OCI-LY1 (cell line): ENCODE results near the gene TGM4.

Experiments used
- H2AFZ ChIP-seq: fragments of 200-600 bp; sonication (generic), shearing (Covaris generic); 2 replicates; pipeline ENCODE4 v1.6.0; 2014; ENCODE audit warnings: antibody characterized with exemption, mild to moderate bottlenecking, low read length
- H3F3A ChIP-seq: fragments of 200-600 bp; sonication (generic), shearing (Covaris generic); 2 replicates; pipeline ENCODE4 v1.6.0; 2014; ENCODE audit warnings: mild to moderate bottlenecking, antibody characterized with exemption, low read length, moderate library complexity; ENCODE audit not compliant: insufficient read depth
- H3K27ac ChIP-seq: fragments of 200-600 bp; sonication (generic); 2 replicates; pipeline ENCODE4 v1.5.1; 2014; ENCODE audit warnings: low read length, mixed run types, mild to moderate bottlenecking, low read depth; ENCODE audit not compliant: poor library complexity, severe bottlenecking
- H3K27me3 ChIP-seq: fragments of 200-600 bp; sonication (generic); 2 replicates; pipeline ENCODE4 v1.6.0; 2014; ENCODE audit warnings: antibody characterized with exemption, mild to moderate bottlenecking, low read length, moderate library complexity; ENCODE audit not compliant: insufficient read depth
- H3K36me3 ChIP-seq: fragments of 200-600 bp; sonication (generic); 2 replicates; pipeline ENCODE4 v1.6.1; 2014; ENCODE audit warnings: mild to moderate bottlenecking, antibody characterized with exemption, low read length, moderate library complexity, mixed read lengths; ENCODE audit not compliant: insufficient read depth
- H3K4me1 ChIP-seq: fragments of 200-600 bp; sonication (generic); 2 replicates; pipeline ENCODE4 v1.5.1; 2014; ENCODE audit warnings: mild to moderate bottlenecking, low read length, moderate library complexity; ENCODE audit not compliant: insufficient read depth, severe bottlenecking
- H3K4me2 ChIP-seq: fragments of 200-600 bp; sonication (generic), shearing (Covaris generic); 2 replicates; pipeline ENCODE4 v1.6.1; 2014; ENCODE audit warnings: low read length
- H3K4me3 ChIP-seq: fragments of 200-600 bp; sonication (generic); 2 replicates; pipeline ENCODE4 v1.5.1; 2014; ENCODE audit warnings: low read length, low read depth, mild to moderate bottlenecking, mixed read lengths; ENCODE audit not compliant: poor library complexity, severe bottlenecking
- H3K79me2 ChIP-seq: fragments of 200-600 bp; shearing (Covaris generic); 2 replicates; pipeline ENCODE4 v1.6.1; 2016; ENCODE audit warnings: mixed run types, low read length, mixed read lengths; ENCODE audit not compliant: insufficient read depth
- H3K9ac ChIP-seq: fragments of 200-600 bp; sonication (generic), shearing (Covaris generic); 2 replicates; pipeline ENCODE4 v1.6.1; 2014; ENCODE audit warnings: mild to moderate bottlenecking, low read length, mixed read lengths
- H3K9me2 ChIP-seq: fragments of 200-600 bp; sonication (generic), shearing (Covaris generic); 2 replicates; pipeline ENCODE4 v1.6.1; 2014; ENCODE audit warnings: low read depth, mild to moderate bottlenecking, low read length, mixed read lengths
- H3K9me3 ChIP-seq: fragments of 200-600 bp; shearing (Covaris generic); 2 replicates; pipeline ENCODE4 v1.6.1; 2014; ENCODE audit warnings: low read length, mixed read lengths
- H4K20me1 ChIP-seq: fragments of 200-600 bp; sonication (generic), shearing (Covaris generic); 2 replicates; pipeline ENCODE4 v1.6.0; 2016; ENCODE audit warnings: mild to moderate bottlenecking, low read length; ENCODE audit not compliant: insufficient read depth
- EZH2 ChIP-seq: fragments of 200-600 bp; sonication (generic), shearing (Covaris generic); IDR thresholded peaks from 2 replicates; pipeline ENCODE4 v1.8.0; 2017; ENCODE audit warnings: borderline replicate concordance, mixed run types, mild to moderate bottlenecking, antibody characterized with exemption, low read length, moderate library complexity, mixed read lengths
- TF ChIP-seq, protein P1 (sequence below): fragments of 200-600 bp; sonication (generic), shearing (Covaris generic); IDR thresholded peaks from 2 replicates; pipeline ENCODE4 v1.5.1; 2017; ENCODE audit warnings: mild to moderate bottlenecking, antibody characterized with exemption, low read length, moderate library complexity, mixed read lengths

TGM4 gene

DNA sequence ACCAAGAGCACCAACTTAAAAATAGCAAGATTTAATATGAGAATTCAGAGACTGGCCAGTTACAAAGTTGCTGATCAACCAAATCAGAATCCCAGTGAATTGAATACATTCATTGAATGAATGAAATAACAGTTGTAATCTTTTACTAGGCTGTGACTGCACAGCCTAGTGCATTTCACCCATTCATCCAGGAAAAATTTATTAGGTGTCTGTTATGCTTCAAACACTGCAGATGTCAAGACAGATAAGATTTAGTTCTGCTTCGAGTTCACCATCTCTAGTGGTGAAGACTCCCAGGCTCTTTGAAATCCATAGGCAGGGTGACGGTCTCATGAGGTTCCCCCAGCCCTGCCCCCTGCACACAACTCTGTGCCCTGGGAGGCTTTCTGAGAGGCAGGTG, 28.9 kb downstream of the TGM4 start:
- Histone ChIP-seq H3K9me3 (no peaks in the 10 kb centered on the region), H3F3A (no peaks in the 10 kb centered on the region), H3K9me2 (no peaks in the 10 kb centered on the region), H3K79me2 (no peaks in the 10 kb centered on the region), H3K27me3 (no peaks in the 10 kb centered on the region), H3K36me3 (no peaks in the 10 kb centered on the region), H3K4me1 (no peaks in the 10 kb centered on the region), H3K27ac (no peak overlapping the region), H3K4me2 (no peak overlapping the region), H3K9ac (no peak overlapping the region), H3K4me3 (no peak overlapping the region), H4K20me1 (no peaks in the 10 kb centered on the region), H2AFZ (no peak overlapping the region)
- TF ChIP-seq, protein P1, sequence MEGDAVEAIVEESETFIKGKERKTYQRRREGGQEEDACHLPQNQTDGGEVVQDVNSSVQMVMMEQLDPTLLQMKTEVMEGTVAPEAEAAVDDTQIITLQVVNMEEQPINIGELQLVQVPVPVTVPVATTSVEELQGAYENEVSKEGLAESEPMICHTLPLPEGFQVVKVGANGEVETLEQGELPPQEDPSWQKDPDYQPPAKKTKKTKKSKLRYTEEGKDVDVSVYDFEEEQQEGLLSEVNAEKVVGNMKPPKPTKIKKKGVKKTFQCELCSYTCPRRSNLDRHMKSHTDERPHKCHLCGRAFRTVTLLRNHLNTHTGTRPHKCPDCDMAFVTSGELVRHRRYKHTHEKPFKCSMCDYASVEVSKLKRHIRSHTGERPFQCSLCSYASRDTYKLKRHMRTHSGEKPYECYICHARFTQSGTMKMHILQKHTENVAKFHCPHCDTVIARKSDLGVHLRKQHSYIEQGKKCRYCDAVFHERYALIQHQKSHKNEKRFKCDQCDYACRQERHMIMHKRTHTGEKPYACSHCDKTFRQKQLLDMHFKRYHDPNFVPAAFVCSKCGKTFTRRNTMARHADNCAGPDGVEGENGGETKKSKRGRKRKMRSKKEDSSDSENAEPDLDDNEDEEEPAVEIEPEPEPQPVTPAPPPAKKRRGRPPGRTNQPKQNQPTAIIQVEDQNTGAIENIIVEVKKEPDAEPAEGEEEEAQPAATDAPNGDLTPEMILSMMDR: no peak
- TF ChIP-seq EZH2: no peak

DNA sequence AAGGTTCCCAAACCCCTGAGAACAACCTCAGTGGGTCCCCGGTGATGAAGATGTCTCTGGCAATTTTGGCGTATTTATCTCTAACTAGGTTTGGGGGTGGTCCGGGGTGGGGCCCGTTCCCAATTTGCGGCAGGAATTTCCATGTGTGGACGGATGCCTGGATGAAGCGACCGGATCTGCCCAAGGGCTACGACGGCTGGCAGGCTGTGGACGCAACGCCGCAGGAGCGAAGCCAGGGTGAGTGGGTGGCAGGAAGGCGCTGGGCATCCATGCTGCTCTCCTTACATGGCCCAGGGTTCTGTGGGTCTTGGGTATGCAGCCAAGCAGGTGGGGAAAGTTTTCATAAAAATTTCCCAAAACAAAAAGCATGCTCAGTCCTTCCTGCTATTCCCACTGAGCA, 29.3 kb downstream of the TGM4 start:
- Histone ChIP-seq H3K36me3 (no peaks in the 10 kb centered on the region), H3K27me3 (no peaks in the 10 kb centered on the region; the same call in 1 of the 2 replicates), H3F3A (no peaks in the 10 kb centered on the region), H3K9me2 (no peaks in the 10 kb centered on the region), H3K4me2 (no peak overlapping the region), H3K4me1 (no peaks in the 10 kb centered on the region), H3K27ac (no peak overlapping the region), H2AFZ (no peak overlapping the region), H3K79me2 (no peaks in the 10 kb centered on the region), H3K9me3 (no peaks in the 10 kb centered on the region), H3K4me3 (no peak overlapping the region), H4K20me1 (no peaks in the 10 kb centered on the region), H3K9ac (no peak overlapping the region)
- no peak for TF ChIP-seq EZH2
- TF ChIP-seq, protein P1: no peak

DNA sequence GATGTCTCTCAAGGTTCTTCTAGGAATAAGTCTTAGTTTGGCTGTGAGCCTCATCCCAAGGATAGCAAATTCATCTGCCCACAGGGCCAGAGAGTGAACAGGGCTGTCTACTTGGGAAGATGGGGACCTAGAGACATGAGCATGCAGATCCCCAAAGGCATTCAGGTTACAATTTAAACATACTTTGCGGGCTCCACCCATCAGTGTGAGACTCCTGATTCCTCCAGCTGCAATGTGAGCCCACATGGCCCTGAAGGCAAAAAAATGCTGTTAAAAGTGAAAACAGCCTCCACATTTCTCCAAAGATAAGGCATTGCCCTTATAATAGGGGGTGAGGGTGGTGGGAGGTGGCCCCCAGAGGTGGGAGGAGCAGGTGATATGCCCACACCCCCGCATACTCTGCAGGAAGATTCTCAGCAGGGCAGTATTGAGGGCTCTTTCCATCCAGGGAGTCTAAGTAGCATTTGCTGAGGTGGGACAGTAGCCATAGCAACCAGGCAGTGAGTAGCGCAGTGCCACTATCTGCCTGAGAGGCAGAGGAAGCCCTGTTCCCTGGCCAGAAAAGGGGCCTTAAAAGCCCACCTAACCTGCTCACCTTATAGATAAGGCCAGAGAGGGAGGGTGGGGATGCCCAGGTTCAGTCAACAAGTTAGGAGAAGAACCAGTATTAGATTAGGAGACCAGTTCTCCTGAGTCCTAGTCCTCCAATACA, 31.2 kb downstream of the TGM4 start:
- TF ChIP-seq, protein P1: no peak
- TF ChIP-seq EZH2: no peak
- H3K27me3 ChIP-seq: no peaks in the 10 kb centered on the region; the same call in 1 of the 2 replicates

More for the DNA sequence above, 31.2 kb downstream of the TGM4 start:
- H3K79me2 ChIP-seq: no peaks in the 10 kb centered on the region
- no peak overlapping the region for H3K27ac ChIP-seq
- no peaks in the 10 kb centered on the region for H3F3A ChIP-seq
- no peak overlapping the region for H3K4me2 ChIP-seq
- no peaks in the 10 kb centered on the region for H4K20me1 ChIP-seq
- no peak overlapping the region for H3K9ac ChIP-seq
- H3K9me3 ChIP-seq: no peaks in the 10 kb centered on the region; the same call in 1 of the 2 replicates
- H3K4me1 ChIP-seq: no peaks in the 10 kb centered on the region
- H3K36me3 ChIP-seq: no peaks in the 10 kb centered on the region
- H3K9me2 ChIP-seq: no peaks in the 10 kb centered on the region
- H2AFZ ChIP-seq: no peak overlapping the region
- H3K4me3 ChIP-seq: no peak overlapping the region
